Uterus (tissue), 4 donors: ENCODE measurements around the gene SELENOH. TPM values are rescaled to one million over a fixed set of nuclear protein-coding genes. Genes with fewer than 3 reads are reported as not detected.

Experiments used
- DNase-seq, 2 donors: peaks; one replicate each; pipeline ENCODE4 v3.0.0-alpha.2; 2019 to 2020
- H3K27ac ChIP-seq, 2 donors: fragments of 200-600 bp; sonication (generic); 1 replicate in 1 of 2; 2 replicates in 1 of 2; pipeline ENCODE4 v1.5.1; 2016 to 2018
- H3K27me3 ChIP-seq, 2 donors: fragments of 200-600 bp; sonication (generic); one replicate each; pipeline ENCODE4 v1.5.1; 2018 to 2019; ENCODE audit warnings: control low read depth in 1 of 2
- H3K36me3 ChIP-seq, 2 donors: fragments of 200-600 bp; sonication (generic); one replicate each; pipeline ENCODE4 v1.5.1; 2019; ENCODE audit warnings: control low read depth in 1 of 2
- H3K4me1 ChIP-seq, 2 donors: fragments of 200-600 bp; sonication (generic); one replicate each; pipeline ENCODE4 v1.5.1; 2018 to 2019; ENCODE audit warnings: control low read depth in 1 of 2
- H3K4me3 ChIP-seq, 2 donors: fragments of 200-600 bp; sonication (generic); 1 replicate in 1 of 2; 2 replicates in 1 of 2; pipeline ENCODE4 v1.5.1; 2018 to 2019; ENCODE audit warnings: mild to moderate bottlenecking in 1 of 2
- H3K9me3 ChIP-seq, 2 donors: fragments of 200-600 bp; sonication (generic); one replicate each; pipeline ENCODE4 v1.5.1; 2019; ENCODE audit warnings: control low read depth in 1 of 2
- CTCF ChIP-seq, 4 experiments: fragments of 200-600 bp in 2 of 4; fragments of 450-650 bp in 2 of 4; sonication (generic) in 2 of 4; IDR thresholded peaks; one replicate each; pipeline ENCODE4 v1.5.1; 2016 to 2019; ENCODE audit warnings: antibody characterized with exemption in 4 of 4, mild to moderate bottlenecking in 2 of 4, moderate library complexity in 1 of 4
- POLR2A ChIP-seq, 2 donors: fragments of 450-650 bp; IDR thresholded peaks; one replicate each; pipeline ENCODE4 v1.6.1; 2016; ENCODE audit warnings: antibody characterized with exemption in 2 of 2, mild to moderate bottlenecking in 1 of 2, moderate library complexity in 1 of 2
- intact Hi-C: fragments of 100-400 bp; cut with DNase I; formaldehyde crosslinking; loops from one replicate; pipeline ENCODE4 v1.15.1; 2023; ENCODE audit warnings: low total_unique reads
- total RNA-seq, 4 donors: library from RNA; depleted of rRNA in 3 of 4; stranded (reverse); fragments of >200 nt in 3 of 4; gene quantifications; one replicate each; pipeline versions ENCODE4 v1.1.0 to v1.2.4, GENCODE V29; 2014 to 2023
- donor health status: DM: yes; HTN: yes; CAD: no.

The SELENOH gene
- total RNA-seq, 4 donors from 2014 or later, result 78.3 to 475 (median 105) TPM

GRCh38 chr11:57770793-57771192, 29.5 kb downstream of the SELENOH start:
- Histone ChIP-seq H3K4me3 (no peak overlapping the region), H3K27ac (no peak overlapping the region), H3K36me3 (no peaks in the 10 kb centered on the region), H3K4me1 (peaks cover 10 to 11% of the 10 kb centered on the region in 2 donors), H3K27me3 (no peaks in the 10 kb centered on the region), H3K9me3 (no peaks in the 10 kb centered on the region)
- intact Hi-C loops, result no loop called here
- no peak for DNase-seq
- no peak for TF ChIP-seq CTCF (IDR thresholded peaks at IDR 0.05)
- TF ChIP-seq POLR2A (IDR thresholded peaks at IDR 0.05), result no peak

- DNase-seq, result no peak
- Histone ChIP-seq H3K27ac (no peak overlapping the region), H3K4me3 (no peak overlapping the region), H3K36me3 (no peaks in the 10 kb centered on the region), H3K9me3 (no peaks in the 10 kb centered on the region), H3K4me1 (peaks cover 12 to 14% of the 10 kb centered on the region in 2 donors), H3K27me3 (no peaks in the 10 kb centered on the region)
- TF ChIP-seq POLR2A (IDR thresholded peaks at IDR 0.05) (no peak), CTCF (IDR thresholded peaks at IDR 0.05) (no peak)
- intact Hi-C loops, result no loop called here
These were observed 30.1 kb downstream of the SELENOH start for GRCh38 chr11:57771365-57771764.

- intact Hi-C loops, result no loop called here
- no peaks in the 10 kb centered on the region for H3K27me3 ChIP-seq
- no peak overlapping the region for H3K27ac ChIP-seq
These were observed 31.3 kb downstream of the SELENOH start for GRCh38 chr11:57772562-57772961.

GRCh38 chr11:57773026-57773598, 31.8 kb downstream of the SELENOH start:
- Histone ChIP-seq H3K36me3 (no peaks in the 10 kb centered on the region), H3K4me1 (peaks cover 26 to 29% of the 10 kb centered on the region in 2 donors), H3K27me3 (no peaks in the 10 kb centered on the region), H3K4me3 (no peak overlapping the region), H3K27ac (no peak overlapping the region), H3K9me3 (no peaks in the 10 kb centered on the region)
- no peak for DNase-seq
- intact Hi-C loops, result no loop called here
- TF ChIP-seq POLR2A (IDR thresholded peaks at IDR 0.05), result no peak
- no peak for TF ChIP-seq CTCF (IDR thresholded peaks at IDR 0.05)

More at GRCh38 chr11:57772562-57772961, 31.3 kb downstream of the SELENOH start:
- Histone ChIP-seq H3K4me1 (peaks cover 22 to 24% of the 10 kb centered on the region in 2 donors), H3K4me3 (no peak overlapping the region), H3K36me3 (no peaks in the 10 kb centered on the region), H3K9me3 (no peaks in the 10 kb centered on the region)
- no peak for TF ChIP-seq POLR2A (IDR thresholded peaks at IDR 0.05)
- TF ChIP-seq CTCF (IDR thresholded peaks at IDR 0.05), result no peak
- no peak for DNase-seq

- intact Hi-C loops, result no loop called here
- Histone ChIP-seq H3K27me3 (no peaks in the 10 kb centered on the region), H3K4me1 (peaks cover 26 to 31% of the 10 kb centered on the region in 2 donors), H3K27ac (peak overlapping the region; percentile 78 to 94), H3K9me3 (no peaks in the 10 kb centered on the region), H3K4me3 (no peak overlapping the region), H3K36me3 (no peaks in the 10 kb centered on the region)
- TF ChIP-seq POLR2A (IDR thresholded peaks at IDR 0.05) (no peak), CTCF (IDR thresholded peaks at IDR 0.05) (no peak)
- peak in 1 of 2 donors; percentile 45 for DNase-seq
These were observed 34.2 kb downstream of the SELENOH start for GRCh38 chr11:57775491-57775890.
